Measurements from ENCODE around the gene ZDHHC9. TPM values are rescaled to one million over a fixed set of nuclear protein-coding genes. Genes with fewer than 3 reads are reported as not detected.

ZDHHC9 gene
- total RNA-seq, 1 experiment from 2014 or later, result 23.9 TPM

GRCh38 chrX:129768586-129769466, 74.9 kb downstream of the ZDHHC9 start:
- DNase-seq (ENCODE audit: low read depth), result peak; percentile 5

- DNase-seq (ENCODE audit: low read depth), result no peak
These were observed 75.5 kb downstream of the ZDHHC9 start for GRCh38 chrX:129768186-129768585.

GRCh38 chrX:129763666-129764065, 80.0 kb downstream of the ZDHHC9 start:
- no peak for DNase-seq (ENCODE audit: low read depth)

- no peak for DNase-seq (ENCODE audit: low read depth)
These were observed 81.2 kb downstream of the ZDHHC9 start for GRCh38 chrX:129762448-129762847.

GRCh38 chrX:129761596-129761995, 82.1 kb downstream of the ZDHHC9 start:
- no peak for DNase-seq (ENCODE audit: low read depth)

- no peak for DNase-seq (ENCODE audit: low read depth)
These were observed 82.7 kb downstream of the ZDHHC9 start for GRCh38 chrX:129760981-129761380.

DNA sequence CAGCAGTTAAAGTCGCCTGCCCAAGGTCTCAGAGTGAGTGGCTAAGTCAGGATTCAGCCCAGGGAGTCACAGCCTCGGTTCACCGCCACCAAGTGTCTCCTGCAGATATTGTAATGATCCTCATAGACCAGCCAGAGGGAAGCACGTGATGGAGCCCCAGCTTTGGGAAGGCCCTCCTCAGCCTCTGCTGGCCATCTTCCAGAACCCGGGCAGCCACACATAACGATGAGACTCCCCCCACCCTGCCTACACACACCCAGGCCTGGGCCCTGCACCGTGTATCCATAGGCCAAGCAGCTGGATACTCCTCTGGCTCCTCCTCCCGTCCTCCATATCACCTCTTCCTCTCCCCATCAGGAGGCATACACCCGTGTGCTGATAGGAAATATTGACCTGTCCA, 83.5 kb downstream of the ZDHHC9 start:
- no peak for DNase-seq (ENCODE audit: low read depth)

GRCh38 chrX:129759576-129760061, 84.1 kb downstream of the ZDHHC9 start:
- DNase-seq (ENCODE audit: low read depth), result peak; percentile 71

GRCh38 chrX:129755779-129756650, 87.7 kb downstream of the ZDHHC9 start:
- no peak for DNase-seq (ENCODE audit: low read depth)

GRCh38 chrX:129754056-129755024, 89.3 kb downstream of the ZDHHC9 start:
- DNase-seq (ENCODE audit: low read depth), result no peak

Other genes starting within 250 kb of the ZDHHC9 start
- gene APLN, start 188.9 kb downstream of the ZDHHC9 start, total RNA-seq (2014; rRNA removed), result 6.7 and 7.3 TPM in 2 replicates
- not detected in 2 replicates for gene XPNPEP2, start 104.9 kb downstream of the ZDHHC9 start, total RNA-seq (2014; rRNA removed)
- not detected in 2 replicates for gene SASH3, start 63.9 kb downstream of the ZDHHC9 start, total RNA-seq (2014; rRNA removed)
- 28.0 and 31.0 TPM in 2 replicates for gene UTP14A, start 62.3 kb upstream of the ZDHHC9 start, total RNA-seq (2014; rRNA removed)
- 0.90 and 1.4 TPM in 2 replicates for gene BCORL1, start 138.7 kb upstream of the ZDHHC9 start, total RNA-seq (2014; rRNA removed)

All from LHCN-M2 (cell line).